HG02759 (cell line): ENCODE data around the gene DAAM1.

Experiments
- ATAC-seq: cut with Tn5 transposase; IDR thresholded peaks from one replicate; pipeline ENCODE4 v1.9.1; 2021; ENCODE audit warnings: mild to moderate bottlenecking, moderate library complexity; ENCODE audit not compliant: unreplicated experiment

Gene DAAM1

GRCh38 chr14:59407246-59408010 is 219.0 kb downstream of the DAAM1 start:
- ATAC-seq, result no peak

DNA sequence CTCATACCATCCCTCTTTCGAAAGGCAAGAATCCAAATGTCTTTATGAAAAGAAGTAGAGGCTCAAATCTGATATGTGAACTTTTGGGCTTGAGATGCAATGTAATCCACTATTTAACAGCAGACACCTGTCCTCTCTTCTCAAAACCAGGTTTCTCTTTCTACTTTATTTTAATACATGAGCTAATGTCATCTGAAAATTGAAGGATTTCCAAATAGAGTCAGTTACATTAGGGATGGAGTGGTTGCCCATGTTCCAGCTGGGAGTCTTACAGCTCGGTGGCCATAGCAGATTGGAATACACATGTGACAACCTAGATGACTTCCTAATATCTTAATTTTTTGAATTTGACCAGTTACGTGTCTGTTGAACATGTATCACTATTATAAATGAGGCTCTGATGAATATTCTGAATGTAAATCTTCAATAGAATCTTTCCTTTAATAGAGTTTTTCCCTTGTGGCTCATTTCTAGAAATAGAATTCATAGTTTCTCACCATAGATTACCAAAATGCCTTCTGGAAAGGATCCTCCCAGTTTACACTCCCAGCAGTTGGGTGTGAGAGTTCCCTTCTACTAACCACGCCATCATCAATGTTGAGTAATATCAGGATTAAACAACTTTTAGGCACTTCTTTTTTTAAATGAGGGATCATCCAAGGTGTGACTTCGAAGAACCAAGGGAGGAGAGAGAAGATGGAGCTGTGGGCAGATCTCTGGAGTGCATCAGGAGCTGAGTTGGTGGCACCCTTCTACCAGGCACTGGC is 227.6 kb downstream of the DAAM1 start:
- ATAC-seq, result no peak

DNA sequence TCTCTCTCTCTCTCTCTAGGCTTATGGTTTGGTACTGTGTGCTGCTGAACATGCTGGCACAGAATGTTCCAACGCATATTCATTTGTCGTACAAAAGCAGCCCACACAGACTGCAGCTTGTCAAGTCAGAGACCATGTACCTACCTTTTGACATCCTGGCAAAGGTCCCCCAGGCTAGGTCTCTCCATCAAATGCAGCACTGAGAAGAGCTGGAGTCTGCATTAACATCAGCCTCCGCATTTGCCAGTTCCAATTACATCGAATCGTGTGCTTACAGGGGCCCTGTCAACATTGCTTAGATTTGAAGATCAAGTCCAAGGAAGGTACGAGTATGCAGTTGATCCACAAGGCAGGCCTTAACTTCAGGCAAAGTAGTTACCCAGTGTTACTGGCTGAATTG is 228.8 kb downstream of the DAAM1 start:
- ATAC-seq, result no peak

DNA sequence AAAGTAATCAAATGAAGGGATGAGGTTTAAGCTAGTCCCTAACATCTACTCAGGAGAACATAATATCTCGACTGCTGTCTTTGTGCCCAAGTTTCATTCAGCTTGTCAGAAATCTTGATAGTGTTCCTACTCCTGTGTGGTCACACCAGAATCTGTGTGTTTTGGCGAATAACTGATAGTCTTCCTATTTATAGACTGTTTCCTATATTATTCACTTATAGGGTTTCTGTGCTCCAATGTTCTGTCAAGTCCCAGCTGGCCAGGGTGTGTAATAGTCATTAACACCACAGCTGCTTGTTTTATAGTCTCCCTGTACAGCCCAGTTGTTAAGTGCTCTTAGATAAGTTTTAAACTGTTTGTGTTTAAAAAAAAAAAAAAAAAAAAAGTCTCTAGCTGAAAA is 230.8 kb downstream of the DAAM1 start:
- ATAC-seq, result no peak
